Measurements from ENCODE around the gene PCNT. TPM values are rescaled to one million over a fixed set of nuclear protein-coding genes. Genes with fewer than 3 reads are reported as not detected.

The PCNT gene
- total and polyA plus RNA-seq, 2 experiments from 2014 or later: 18.3 to 26.6 TPM

DNA sequence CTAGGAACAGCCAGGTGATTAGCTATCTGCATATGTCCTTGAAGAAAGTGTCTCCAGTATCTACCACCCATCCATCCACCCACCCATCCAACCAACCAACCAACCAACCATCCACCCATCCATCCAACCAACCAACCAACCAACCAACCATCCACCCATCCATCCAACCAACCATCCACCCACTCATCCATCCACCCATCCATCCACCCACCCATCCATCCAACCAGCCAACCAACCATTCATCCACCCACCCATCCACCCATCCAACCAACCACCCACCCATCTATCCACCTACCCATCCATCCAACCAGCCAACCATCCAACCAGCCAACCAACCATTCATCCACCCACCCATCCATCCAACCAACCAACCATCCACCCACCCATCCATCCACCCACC lies 12.4 kb upstream of the PCNT start:
- Histone ChIP-seq H3K9me3 (ENCODE audit: low read depth) (no peaks in the 10 kb centered on the region), H3K27ac (no peak overlapping the region), H3K27me3 (no peaks in the 10 kb centered on the region), H3K4me1 (ENCODE audit: low read depth) (no peaks in the 10 kb centered on the region), H3K36me3 (peaks cover 5% of the 10 kb centered on the region), H3K4me3 (no peak overlapping the region)
- no peak for DNase-seq (ENCODE audit: low read depth in 1 of 2, low spot score in 1 of 2)
- no peak for TF ChIP-seq CTCF (IDR thresholded peaks at IDR 0.05; ENCODE audit: low read depth, low read length)

DNA sequence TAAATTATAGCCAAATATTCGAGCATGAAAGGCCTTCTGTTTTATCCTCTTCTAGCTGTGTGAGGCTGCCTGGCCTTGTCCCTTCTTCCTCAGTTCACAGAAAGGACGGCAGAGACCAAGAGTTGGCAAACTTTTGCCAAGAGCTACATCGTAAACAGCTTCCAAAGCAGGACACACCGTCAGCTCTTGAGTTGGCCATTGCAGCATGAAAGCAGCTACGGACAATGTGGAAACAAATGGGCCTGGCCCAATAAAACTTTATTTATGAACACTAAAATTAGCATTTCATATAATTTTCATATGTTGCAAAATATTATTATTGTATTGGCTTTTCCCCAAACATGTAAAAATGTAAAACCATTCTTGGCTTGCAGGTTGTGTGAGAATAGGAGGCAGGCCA lies 11.0 kb upstream of the PCNT start:
- Histone ChIP-seq H3K4me1 (ENCODE audit: low read depth) (no peaks in the 10 kb centered on the region), H3K27me3 (no peaks in the 10 kb centered on the region), H3K9me3 (ENCODE audit: low read depth) (no peaks in the 10 kb centered on the region), H3K27ac (no peak overlapping the region), H3K4me3 (no peak overlapping the region), H3K36me3 (peaks cover 5% of the 10 kb centered on the region)
- no peak for TF ChIP-seq CTCF (IDR thresholded peaks at IDR 0.05; ENCODE audit: low read depth, low read length)
- no peak for DNase-seq (ENCODE audit: low read depth in 1 of 2, low spot score in 1 of 2)

DNA sequence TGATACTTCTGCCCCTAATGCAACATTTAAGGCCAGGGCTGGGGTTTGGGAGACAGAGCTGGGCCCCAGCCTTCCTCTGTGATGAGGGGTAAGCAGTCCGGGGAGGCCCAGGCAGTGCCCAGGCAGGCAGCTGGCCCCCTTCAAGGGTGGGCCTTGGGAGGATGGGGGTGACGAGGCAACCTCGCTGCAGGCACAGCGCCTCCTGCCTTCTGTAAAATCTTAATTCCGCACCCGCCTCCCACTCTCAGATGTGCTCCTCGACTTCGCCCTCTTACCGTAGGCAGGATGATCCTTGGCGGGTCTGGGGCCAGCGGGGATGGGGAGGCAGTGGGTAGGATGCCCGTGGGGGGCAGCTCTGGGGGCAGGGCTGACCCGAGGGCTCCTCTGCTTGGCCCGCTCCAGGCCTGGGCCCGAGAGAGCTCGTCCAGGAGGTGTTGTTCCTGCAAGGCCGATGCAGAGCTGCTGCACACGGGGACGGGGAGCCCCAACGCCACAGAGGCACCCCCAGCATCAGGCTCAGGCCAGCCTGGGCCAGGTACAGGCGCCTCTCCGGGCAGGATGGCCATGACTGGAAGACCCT lies 9.4 kb upstream of the PCNT start:
- Histone ChIP-seq H3K4me1 (ENCODE audit: low read depth) (no peaks in the 10 kb centered on the region), H3K36me3 (peaks cover 3% of the 10 kb centered on the region), H3K27ac (no peak overlapping the region), H3K9me3 (ENCODE audit: low read depth) (no peaks in the 10 kb centered on the region), H3K27me3 (no peaks in the 10 kb centered on the region), H3K4me3 (no peak overlapping the region)
- no peak for TF ChIP-seq CTCF (IDR thresholded peaks at IDR 0.05; ENCODE audit: low read depth, low read length)
- no peak for DNase-seq (ENCODE audit: low read depth in 1 of 2, low spot score in 1 of 2)

- H3K4me1 ChIP-seq (ENCODE audit: low read depth): peaks cover 5% of the 10 kb centered on the region
Measured at GRCh38 chr21:46316708-46317324, 7.1 kb upstream of the PCNT start.

DNA sequence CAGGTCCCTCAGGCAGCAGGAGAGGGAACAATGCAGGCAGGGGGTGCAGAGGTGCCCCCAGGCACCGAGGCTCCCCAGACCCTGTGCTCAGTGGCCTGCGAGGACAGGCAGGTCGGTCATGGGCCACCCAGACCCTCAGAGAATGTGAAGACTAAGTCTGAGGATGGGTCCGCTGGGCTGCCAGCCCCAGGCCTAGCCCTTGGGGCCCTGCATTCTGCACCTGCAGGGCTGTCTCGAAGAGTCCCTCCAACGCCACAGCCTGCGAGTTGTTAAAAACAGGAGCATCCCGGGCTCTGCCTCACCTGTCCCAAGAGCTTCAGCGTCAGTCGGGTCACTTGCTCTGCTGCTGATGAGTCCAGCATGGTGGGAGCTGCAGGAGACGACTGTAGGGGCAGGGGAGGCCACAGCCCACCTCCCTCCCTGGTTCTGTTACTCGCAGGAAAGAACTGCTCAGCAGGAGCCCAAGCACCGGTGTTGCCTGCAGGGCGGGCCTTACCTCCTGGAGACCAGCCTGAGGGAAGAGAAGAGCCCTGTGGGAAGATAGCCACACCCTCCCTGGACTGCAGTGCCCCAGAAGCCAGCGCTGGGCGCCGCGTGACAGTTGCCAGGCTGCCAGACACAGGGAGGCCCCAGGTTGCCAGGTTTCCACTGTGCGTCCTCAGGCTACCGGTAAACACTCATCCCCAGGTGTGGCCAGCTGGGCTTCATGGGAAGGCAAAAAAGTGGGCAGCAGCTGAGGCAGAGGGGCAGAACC lies 6.1 kb upstream of the PCNT start:
- no peaks in the 10 kb centered on the region for H3K9me3 ChIP-seq (ENCODE audit: low read depth)
- no peaks in the 10 kb centered on the region for H3K27me3 ChIP-seq
- no peak overlapping the region for H3K4me3 ChIP-seq
- H3K36me3 ChIP-seq: no peaks in the 10 kb centered on the region
- no peak overlapping the region for H3K27ac ChIP-seq
- no peak for TF ChIP-seq CTCF (IDR thresholded peaks at IDR 0.05; ENCODE audit: low read depth, low read length)
- peaks cover 7% of the 10 kb centered on the region for H3K4me1 ChIP-seq (ENCODE audit: low read depth)
- DNase-seq (ENCODE audit: low read depth in 1 of 2, low spot score in 1 of 2): no peak

More at GRCh38 chr21:46316708-46317324, 7.1 kb upstream of the PCNT start:
- no peak for DNase-seq (ENCODE audit: low read depth in 1 of 2, low spot score in 1 of 2)
- no peaks in the 10 kb centered on the region for H3K9me3 ChIP-seq (ENCODE audit: low read depth)
- no peak overlapping the region for H3K4me3 ChIP-seq
- no peaks in the 10 kb centered on the region for H3K27me3 ChIP-seq
- H3K36me3 ChIP-seq: no peaks in the 10 kb centered on the region
- H3K27ac ChIP-seq: no peak overlapping the region
- no peak for TF ChIP-seq CTCF (IDR thresholded peaks at IDR 0.05; ENCODE audit: low read depth, low read length)

Measured in cardiac muscle cell (in vitro differentiated cells and primary cell).